Vagina (tissue), 2 donors: Measurements from ENCODE around the gene TSC22D1.

Experiments used
- POLR2AphosphoS5 ChIP-seq, 2 donors: sonication (generic); formaldehyde crosslinking; IDR thresholded peaks; one replicate each; pipeline ENCODE4 v1.9.0; 2017; ENCODE audit warnings: antibody characterized with exemption in 2 of 2, mild to moderate bottlenecking in 2 of 2, low read depth in 1 of 2; ENCODE audit not compliant: insufficient read depth in 1 of 2
- TF ChIP-seq, protein P1 (sequence below), 3 experiments: fragments of 450-650 bp in 2 of 3; fragments of 200-600 bp in 1 of 3; sonication (generic) in 1 of 3; IDR thresholded peaks; one replicate each; pipeline ENCODE4 v1.5.1; 2017 to 2019; ENCODE audit warnings: antibody characterized with exemption in 3 of 3, mild to moderate bottlenecking in 2 of 3, moderate library complexity in 2 of 3

DNA sequence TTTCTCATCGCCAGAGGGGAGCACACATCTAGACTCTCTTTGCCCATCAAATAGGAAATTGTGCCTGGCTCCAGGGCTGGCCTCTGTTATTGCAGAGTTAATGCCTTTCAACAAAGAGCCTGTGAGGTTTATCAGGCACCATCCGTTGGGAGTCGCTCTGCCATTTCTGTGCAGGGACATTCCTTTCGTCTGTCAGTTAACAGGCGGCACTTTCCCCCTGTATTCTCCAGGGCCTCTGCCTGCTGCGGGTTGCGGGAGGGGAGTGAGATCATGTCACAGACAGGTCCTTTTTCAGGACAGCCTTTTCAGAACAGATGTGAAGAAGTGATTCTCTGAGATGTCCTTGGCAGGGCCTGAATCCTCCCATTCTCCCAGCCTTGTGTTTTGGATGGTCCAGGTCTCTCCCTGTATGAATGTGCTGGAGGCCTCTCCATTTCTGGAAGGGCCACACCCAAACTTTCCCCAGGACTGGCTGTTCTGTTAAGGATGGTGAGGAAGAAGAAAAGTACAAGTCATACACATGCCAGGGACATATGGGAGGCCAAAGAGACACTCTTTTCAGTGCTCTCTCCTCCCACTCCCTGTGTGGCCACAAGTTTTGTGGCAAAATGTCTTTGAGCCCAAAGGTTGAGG, 187.6 kb downstream of the TSC22D1 start:
- TF ChIP-seq, protein P1, sequence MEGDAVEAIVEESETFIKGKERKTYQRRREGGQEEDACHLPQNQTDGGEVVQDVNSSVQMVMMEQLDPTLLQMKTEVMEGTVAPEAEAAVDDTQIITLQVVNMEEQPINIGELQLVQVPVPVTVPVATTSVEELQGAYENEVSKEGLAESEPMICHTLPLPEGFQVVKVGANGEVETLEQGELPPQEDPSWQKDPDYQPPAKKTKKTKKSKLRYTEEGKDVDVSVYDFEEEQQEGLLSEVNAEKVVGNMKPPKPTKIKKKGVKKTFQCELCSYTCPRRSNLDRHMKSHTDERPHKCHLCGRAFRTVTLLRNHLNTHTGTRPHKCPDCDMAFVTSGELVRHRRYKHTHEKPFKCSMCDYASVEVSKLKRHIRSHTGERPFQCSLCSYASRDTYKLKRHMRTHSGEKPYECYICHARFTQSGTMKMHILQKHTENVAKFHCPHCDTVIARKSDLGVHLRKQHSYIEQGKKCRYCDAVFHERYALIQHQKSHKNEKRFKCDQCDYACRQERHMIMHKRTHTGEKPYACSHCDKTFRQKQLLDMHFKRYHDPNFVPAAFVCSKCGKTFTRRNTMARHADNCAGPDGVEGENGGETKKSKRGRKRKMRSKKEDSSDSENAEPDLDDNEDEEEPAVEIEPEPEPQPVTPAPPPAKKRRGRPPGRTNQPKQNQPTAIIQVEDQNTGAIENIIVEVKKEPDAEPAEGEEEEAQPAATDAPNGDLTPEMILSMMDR (IDR thresholded peaks at IDR 0.05): no peak
- TF ChIP-seq POLR2AphosphoS5 (IDR thresholded peaks at IDR 0.05; ENCODE audit: insufficient read depth in 1 of 2, low read depth in 1 of 2): no peak
